Suprapubic skin (tissue), 4 donors: ENCODE data around the gene AMACR. TPM values are rescaled to one million over a fixed set of nuclear protein-coding genes. Genes with fewer than 3 reads are reported as not detected.

Source experiments
- DNase-seq, 2 donors: peaks; one replicate each; pipeline ENCODE4 v3.0.0-alpha.2; 2019; ENCODE audit warnings: low spot score in 2 of 2
- H3K27ac ChIP-seq: fragments of 200-600 bp; sonication (generic); one replicate; pipeline ENCODE4 v1.5.1; 2019
- H3K27me3 ChIP-seq: fragments of 200-600 bp; sonication (generic); one replicate; pipeline ENCODE4 v1.5.1; 2019
- H3K36me3 ChIP-seq: fragments of 200-600 bp; sonication (generic); one replicate; pipeline ENCODE4 v1.5.1; 2019
- H3K4me1 ChIP-seq: fragments of 200-600 bp; sonication (generic); one replicate; pipeline ENCODE4 v1.5.1; 2019
- H3K4me3 ChIP-seq: fragments of 200-600 bp; sonication (generic); one replicate; pipeline ENCODE4 v1.5.1; 2019; ENCODE audit warnings: mild to moderate bottlenecking
- H3K9me3 ChIP-seq: fragments of 200-600 bp; sonication (generic); one replicate; pipeline ENCODE4 v1.5.1; 2019
- CTCF ChIP-seq, 2 donors: fragments of 200-600 bp in 1 of 2; fragments of 450-650 bp in 1 of 2; sonication (generic) in 1 of 2; IDR thresholded peaks; one replicate each; pipeline ENCODE4 v1.5.1; 2016 to 2019; ENCODE audit warnings: antibody characterized with exemption in 2 of 2, mild to moderate bottlenecking in 1 of 2, moderate library complexity in 1 of 2
- EP300 ChIP-seq: sonication (generic); formaldehyde crosslinking; IDR thresholded peaks from one replicate; pipeline ENCODE4 v1.6.1; 2017; ENCODE audit warnings: antibody characterized with exemption
- POLR2A ChIP-seq, 2 donors: fragments of 450-650 bp; IDR thresholded peaks; one replicate each; pipeline ENCODE4 v1.6.1; 2017; ENCODE audit warnings: antibody characterized with exemption in 2 of 2, mild to moderate bottlenecking in 2 of 2, moderate library complexity in 2 of 2
- POLR2AphosphoS5 ChIP-seq, 3 donors: sonication (generic); formaldehyde crosslinking; IDR thresholded peaks; one replicate each; pipeline ENCODE4 v1.6.1; 2017; ENCODE audit warnings: antibody characterized with exemption in 3 of 3
- WGBS: methylation state at CpG from one replicate; pipeline ENCODE4 v1.1.5; 2018; 5-methylcytosine and 5-hydroxymethylcytosine counted together
- total RNA-seq, 4 donors: library from RNA; depleted of rRNA; stranded (reverse); fragments of >200 nt; gene quantifications; one replicate each; pipeline ENCODE4 v1.1.0, GENCODE V29; 2016

The AMACR gene
- total RNA-seq, 4 donors from 2014 or later: 9.1 to 14.3 (median 11.5) TPM

DNA sequence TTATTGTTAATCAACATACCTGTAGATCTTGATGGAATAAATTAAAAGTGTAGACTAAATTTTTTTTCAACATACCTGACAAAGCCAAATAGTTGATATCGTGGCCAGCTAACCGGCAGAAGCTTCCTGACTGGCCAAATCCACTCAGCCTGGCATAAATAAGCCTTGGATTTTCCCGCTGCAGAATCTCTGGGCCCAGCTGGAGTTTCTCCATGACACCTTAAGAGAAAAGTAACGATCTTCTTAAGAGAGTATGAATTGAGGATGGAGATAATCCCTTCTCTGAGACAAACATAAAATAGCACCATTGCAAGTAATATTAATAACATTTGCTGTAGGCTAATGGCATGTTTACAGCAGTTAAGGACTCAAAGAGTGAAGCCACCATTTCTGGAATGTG is 2.2 kb downstream of the AMACR start:
- Histone ChIP-seq H3K4me3 (no peak overlapping the region), H3K9me3 (no peaks in the 10 kb centered on the region), H3K27ac (no peak overlapping the region), H3K36me3 (peaks cover 12% of the 10 kb centered on the region), H3K27me3 (no peaks in the 10 kb centered on the region), H3K4me1 (peaks cover 25% of the 10 kb centered on the region)
- no peak for DNase-seq
- WGBS: 81% methylated on average over 4 of the region's 4 CpGs
- no peak for TF ChIP-seq CTCF (IDR thresholded peaks at IDR 0.05)
- no peak for TF ChIP-seq EP300
- TF ChIP-seq POLR2AphosphoS5 (IDR thresholded peaks at IDR 0.05): no peak
- no peak for TF ChIP-seq POLR2A (IDR thresholded peaks at IDR 0.05)

- H3K27me3 ChIP-seq: no peaks in the 10 kb centered on the region
- H3K36me3 ChIP-seq: peaks cover 12% of the 10 kb centered on the region
- no peaks in the 10 kb centered on the region for H3K9me3 ChIP-seq
- no peak for TF ChIP-seq POLR2AphosphoS5 (IDR thresholded peaks at IDR 0.05)
- TF ChIP-seq CTCF (IDR thresholded peaks at IDR 0.05): no peak
- TF ChIP-seq EP300: no peak
- TF ChIP-seq POLR2A (IDR thresholded peaks at IDR 0.05): no peak
- no peak overlapping the region for H3K27ac ChIP-seq
- H3K4me3 ChIP-seq: no peak overlapping the region
- no peak for DNase-seq
- peaks cover 25% of the 10 kb centered on the region for H3K4me1 ChIP-seq
- 90% methylated on average over 4 of the region's 4 CpGs for WGBS
These were observed 2.6 kb downstream of the AMACR start for GRCh38 chr5:34005211-34005610.

DNA sequence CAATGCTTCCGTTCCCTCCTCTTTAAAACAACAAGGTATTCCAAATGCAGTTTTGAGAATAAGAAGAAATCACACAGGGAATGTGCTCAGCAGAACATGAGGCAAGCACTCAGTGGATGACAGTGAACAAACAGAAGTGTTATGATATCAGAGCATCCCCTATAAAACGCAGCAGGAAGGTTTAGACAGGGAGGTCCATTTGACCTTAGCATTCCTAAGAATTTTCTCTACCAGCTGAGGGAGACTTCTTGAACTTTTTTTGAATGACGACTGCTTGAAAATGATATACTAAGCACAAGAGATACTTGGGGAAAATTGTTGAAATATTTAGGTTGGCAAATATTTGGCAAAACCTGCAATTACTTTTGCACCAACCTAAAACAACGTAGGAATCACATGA is 3.9 kb downstream of the AMACR start:
- TF ChIP-seq CTCF (IDR thresholded peaks at IDR 0.05): no peak
- TF ChIP-seq POLR2AphosphoS5 (IDR thresholded peaks at IDR 0.05): no peak
- no peak for TF ChIP-seq EP300
- TF ChIP-seq POLR2A (IDR thresholded peaks at IDR 0.05): no peak
- Histone ChIP-seq H3K4me3 (no peak overlapping the region), H3K27me3 (no peaks in the 10 kb centered on the region), H3K27ac (no peak overlapping the region), H3K36me3 (peaks cover 12% of the 10 kb centered on the region), H3K4me1 (peaks cover 23% of the 10 kb centered on the region), H3K9me3 (no peaks in the 10 kb centered on the region)
- no peak for DNase-seq
- WGBS: 91% methylated on average over 4 of the region's 4 CpGs

GRCh38 chr5:34002629-34003328 is 5.1 kb downstream of the AMACR start:
- Histone ChIP-seq H3K4me1 (peaks cover 16% of the 10 kb centered on the region), H3K9me3 (no peaks in the 10 kb centered on the region), H3K36me3 (peaks cover 19% of the 10 kb centered on the region), H3K27ac (no peak overlapping the region), H3K4me3 (no peak overlapping the region), H3K27me3 (no peaks in the 10 kb centered on the region)
- no peak for TF ChIP-seq EP300
- TF ChIP-seq CTCF (IDR thresholded peaks at IDR 0.05): no peak
- no peak for TF ChIP-seq POLR2A (IDR thresholded peaks at IDR 0.05)
- TF ChIP-seq POLR2AphosphoS5 (IDR thresholded peaks at IDR 0.05): no peak
- no peak for DNase-seq
- WGBS: 96% methylated on average over 10 of the region's 10 CpGs

DNA sequence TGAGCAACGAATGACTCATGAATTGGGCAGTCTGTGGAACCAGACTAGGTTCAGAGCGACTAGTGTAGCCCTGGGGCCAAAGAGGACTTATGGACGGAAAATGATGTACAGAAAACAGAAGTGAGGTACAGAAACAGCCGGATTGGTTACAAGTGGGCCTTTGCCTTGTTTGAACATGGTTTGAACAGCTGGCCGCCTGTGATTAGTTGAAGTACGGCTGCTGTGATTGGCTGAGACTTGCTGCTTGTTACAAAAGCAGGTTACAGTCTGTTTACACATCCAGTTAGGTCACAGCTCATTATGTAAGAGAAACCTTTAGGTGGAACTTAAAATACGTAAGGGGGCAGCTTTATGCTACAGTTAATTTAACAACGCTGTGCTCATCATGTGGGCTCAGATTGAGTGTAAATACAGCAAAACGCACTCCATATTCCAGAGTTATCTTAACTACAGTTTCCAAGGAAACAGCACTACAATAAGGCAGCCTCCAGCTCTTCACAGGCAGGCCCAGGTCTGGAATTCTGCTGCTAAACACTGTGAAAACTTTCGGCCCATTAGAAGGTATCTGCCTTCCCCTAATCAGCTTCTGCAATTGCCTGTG is 6.5 kb downstream of the AMACR start:
- no peak overlapping the region for H3K27ac ChIP-seq
- H3K27me3 ChIP-seq: no peaks in the 10 kb centered on the region
- H3K9me3 ChIP-seq: no peaks in the 10 kb centered on the region
- H3K4me3 ChIP-seq: no peak overlapping the region
- WGBS: 89% methylated on average over 10 of the region's 10 CpGs
- H3K4me1 ChIP-seq: peaks cover 10% of the 10 kb centered on the region
- DNase-seq: no peak
- H3K36me3 ChIP-seq: peaks cover 20% of the 10 kb centered on the region
- TF ChIP-seq POLR2AphosphoS5 (IDR thresholded peaks at IDR 0.05) (no peak), POLR2A (IDR thresholded peaks at IDR 0.05) (no peak), CTCF (IDR thresholded peaks at IDR 0.05) (no peak), EP300 (no peak)
